SK-N-SH (cell line): ENCODE data around the gene GRPEL2. TPM values are rescaled to one million over a fixed set of nuclear protein-coding genes. Genes with fewer than 3 reads are reported as not detected.

Experiments
- CTCF ChIA-PET: fragments of 300-600, 350-600 bp; formaldehyde crosslinking; extraction: SDS; loops from one replicate; lab custom pipeline; 2021; lab: Yijun Ruan, JAX
- POLR2A ChIA-PET: fragments of 350-600 bp; sonication (Branson Sonifier 250); formaldehyde crosslinking; extraction: SDS; loops from one replicate; lab custom pipeline; 2020; ENCODE audit warnings: antibody characterized with exemption, inconsistent platforms; lab: Yijun Ruan, JAX
- DNase-seq: peaks from one replicate; pipeline ENCODE4 v3.0.0; 2012
- H2AFZ ChIP-seq: fragments of 200-600 bp; sonication (generic); 2 replicates; pipeline ENCODE4 v1.8.1; 2016; ENCODE audit warnings: antibody characterized with exemption, mild to moderate bottlenecking, low read depth
- H3F3A ChIP-seq: fragments of 200-600 bp; sonication (generic); replicated peaks from 2 replicates; pipeline ENCODE3; 2016; ENCODE audit warnings: antibody characterized with exemption, mild to moderate bottlenecking; ENCODE audit not compliant: insufficient read depth
- H3K27ac ChIP-seq, 2 experiments: fragments of 200-500 bp in 1 of 2; fragments of 200-600 bp in 1 of 2; sonication (Bioruptor generic) in 1 of 2; sonication (generic), shearing (Covaris generic) in 1 of 2; 2 replicates each; pipeline versions ENCODE4 v1.5.1 to v1.6.1; 2014 to 2016; ENCODE audit warnings: low read depth in 2 of 2, inconsistent platforms in 1 of 2, low read length in 1 of 2, mild to moderate bottlenecking in 1 of 2, mixed read lengths in 1 of 2
- H3K27me3 ChIP-seq: fragments of 200-600 bp; sonication (generic), shearing (Covaris generic); 2 replicates; pipeline ENCODE4 v1.6.1; 2016; ENCODE audit warnings: mixed run types; ENCODE audit not compliant: insufficient read depth
- H3K36me3 ChIP-seq, 2 experiments: fragments of 200-500 bp in 1 of 2; fragments of 200-600 bp in 1 of 2; sonication (Bioruptor generic) in 1 of 2; sonication (generic) in 1 of 2; replicated peaks in 1 of 2; 2 replicates each; pipeline versions ENCODE3 to v1.5.1; 2014 to 2016; ENCODE audit warnings: low read length in 1 of 2, mild to moderate bottlenecking in 1 of 2; ENCODE audit not compliant: insufficient read depth in 2 of 2, control insufficient read depth in 1 of 2
- H3K4me1 ChIP-seq, 2 experiments: fragments of 200-500 bp in 1 of 2; fragments of 200-600 bp in 1 of 2; sonication (Bioruptor generic) in 1 of 2; sonication (generic), shearing (Covaris generic) in 1 of 2; 2 replicates each; pipeline versions ENCODE4 v1.5.1 to v1.6.1; 2014 to 2016; ENCODE audit warnings: low read depth in 1 of 2, low read length in 1 of 2, mixed run types in 1 of 2; ENCODE audit not compliant: insufficient read depth in 2 of 2, control insufficient read depth in 1 of 2
- H3K4me2 ChIP-seq: fragments of 200-600 bp; sonication (generic), shearing (Covaris generic); 2 replicates; pipeline ENCODE4 v1.6.1; 2017; ENCODE audit warnings: mixed run types
- H3K4me3 ChIP-seq, 2 experiments: fragments of 200-500 bp in 1 of 2; fragments of 200-600 bp in 1 of 2; sonication (Bioruptor generic) in 1 of 2; sonication (generic), shearing (Covaris generic) in 1 of 2; 2 replicates each; pipeline versions ENCODE4 v1.5.1 to v1.8.1; 2014 to 2016; ENCODE audit warnings: low read depth in 2 of 2, inconsistent platforms in 1 of 2, low read length in 1 of 2, mild to moderate bottlenecking in 1 of 2, mixed read lengths in 1 of 2, moderate library complexity in 1 of 2
- H3K79me2 ChIP-seq: fragments of 200-600 bp; sonication (generic); 2 replicates; pipeline ENCODE4 v1.8.1; 2017; ENCODE audit warnings: mild to moderate bottlenecking; ENCODE audit not compliant: insufficient read depth
- H3K9ac ChIP-seq: fragments of 200-600 bp; sonication (generic); 2 replicates; pipeline ENCODE4 v1.6.1; 2017; ENCODE audit warnings: mixed run types
- H3K9me2 ChIP-seq: fragments of 200-600 bp; sonication (generic); 2 replicates; pipeline ENCODE4 v1.6.1; 2017; ENCODE audit warnings: mixed run types
- H3K9me3 ChIP-seq: fragments of 200-600 bp; sonication (generic); 2 replicates; pipeline ENCODE4 v1.6.1; 2017; ENCODE audit warnings: mixed run types, mild to moderate bottlenecking, moderate library complexity
- H4K20me1 ChIP-seq: fragments of 200-600 bp; sonication (generic); 2 replicates; pipeline ENCODE4 v1.6.1; 2017; ENCODE audit warnings: mild to moderate bottlenecking, mixed run types; ENCODE audit not compliant: insufficient read depth
- CTCF ChIP-seq: fragments of 200-600 bp; sonication (generic); IDR thresholded peaks from 2 replicates; pipeline ENCODE4 v1.6.1; 2017; ENCODE audit warnings: antibody characterized with exemption, mild to moderate bottlenecking, moderate library complexity
- ELF1 ChIP-seq: IDR thresholded peaks from 2 replicates; pipeline ENCODE4 v1.4.0; 2012
- FOXJ3 ChIP-seq: sonication (generic); formaldehyde crosslinking; IDR thresholded peaks from 2 replicates; pipeline ENCODE4 v1.5.1; 2020; ENCODE audit warnings: mild to moderate bottlenecking, missing genetic modification reagents
- IRF3 ChIP-seq: fragments of 150-350 bp; IDR thresholded peaks from 2 replicates; pipeline ENCODE4 v1.6.1; 2016; ENCODE audit warnings: mild to moderate bottlenecking, low read depth, low read length
- MAX ChIP-seq: IDR thresholded peaks from 2 replicates; pipeline ENCODE4 v1.4.0; 2012; ENCODE audit warnings: low read depth
- MEF2A ChIP-seq: IDR thresholded peaks from 2 replicates; pipeline ENCODE4 v1.4.0; 2012; ENCODE audit warnings: low read depth, borderline replicate concordance
- MXI1 ChIP-seq: IDR thresholded peaks from 2 replicates; pipeline ENCODE4 v1.6.1; 2012; ENCODE audit warnings: mild to moderate bottlenecking, low read depth, low read length, improper control_type of control experiment
- NRF1 ChIP-seq: IDR thresholded peaks from 2 replicates; pipeline ENCODE4 v1.6.1; 2012; ENCODE audit warnings: low read depth, mild to moderate bottlenecking, low read length
- RAD21 ChIP-seq: IDR thresholded peaks from 2 replicates; pipeline ENCODE4 v1.6.1; 2012; ENCODE audit warnings: mild to moderate bottlenecking, low read length
- RCOR1 ChIP-seq: fragments of 150-350 bp; IDR thresholded peaks from 2 replicates; pipeline ENCODE4 v1.6.1; 2017; ENCODE audit warnings: antibody characterized with exemption, low read length
- REST ChIP-seq: IDR thresholded peaks from 2 replicates; pipeline ENCODE4 v1.6.1; 2012; ENCODE audit warnings: mild to moderate bottlenecking, low read depth, low read length, moderate library complexity
- RXRA ChIP-seq: IDR thresholded peaks from 2 replicates; pipeline ENCODE4 v1.4.0; 2012; ENCODE audit warnings: low read depth, mild to moderate bottlenecking, borderline replicate concordance
- SIN3A ChIP-seq: IDR thresholded peaks from 2 replicates; pipeline ENCODE4 v1.6.1; 2012; ENCODE audit warnings: low read depth, mild to moderate bottlenecking, low read length, moderate library complexity, borderline replicate concordance
- TAF1 ChIP-seq: IDR thresholded peaks from 2 replicates; pipeline ENCODE4 v1.6.1; 2012; ENCODE audit warnings: low read depth, mild to moderate bottlenecking, low read length, moderate library complexity, borderline replicate concordance
- TEAD4 ChIP-seq: IDR thresholded peaks from 2 replicates; pipeline ENCODE4 v1.4.0; 2012; ENCODE audit warnings: mild to moderate bottlenecking, borderline replicate concordance; ENCODE audit not compliant: insufficient read depth
- USF2 ChIP-seq: fragments of 150-350 bp; IDR thresholded peaks from 2 replicates; pipeline ENCODE4 v1.6.1; 2017; ENCODE audit warnings: antibody characterized with exemption, low read length, low read depth, borderline replicate concordance
- YY1 ChIP-seq: IDR thresholded peaks from 2 replicates; pipeline ENCODE4 v1.4.0; 2012; ENCODE audit warnings: low read depth, mild to moderate bottlenecking
- WGBS: methylation state at CpG from one replicate; pipeline ENCODE4 v1.1.6; 2017; ENCODE audit warnings: low lambda C conversion rate; 5-methylcytosine and 5-hydroxymethylcytosine counted together
- polyA plus RNA-seq, 3 experiments: library from polyadenylated mRNA; depleted of rRNA; stranded (reverse); fragments of >200 nt; gene quantifications; 2 replicates each; pipeline ENCODE4 v1.2.3, GENCODE V29; 2012

The GRPEL2 gene
- polyA plus RNA-seq, 1 of the 3 experiments (the other 2 are of a cell fraction): 4.6 TPM

GRCh38 chr5:149366169-149366729 is 20.9 kb downstream of the GRPEL2 start:
- Histone ChIP-seq H2AFZ (no peak overlapping the region), H3K27ac (no peak overlapping the region), H4K20me1 (no peaks in the 10 kb centered on the region), H3F3A (no peaks in the 10 kb centered on the region), H3K9ac (no peak overlapping the region), H3K4me2 (no peak overlapping the region), H3K36me3 (no peaks in the 10 kb centered on the region), H3K9me3 (no peaks in the 10 kb centered on the region), H3K4me1 (peaks cover 0 to 14% of the 10 kb centered on the region in 2 experiments; a peak in 1 of 4 replicates), H3K27me3 (no peaks in the 10 kb centered on the region), H3K79me2 (no peaks in the 10 kb centered on the region), H3K4me3 (no peak overlapping the region), H3K9me2 (no peaks in the 10 kb centered on the region)
- no peak for DNase-seq
- no peak for TF ChIP-seq IRF3
- TF ChIP-seq USF2: no peak
- no peak for TF ChIP-seq MXI1
- no peak for TF ChIP-seq YY1
- no peak for TF ChIP-seq RAD21
- no peak for TF ChIP-seq SIN3A
- WGBS: 100% methylated on average over 1 of the region's 1 CpG
- ChIA-PET POLR2A (interaction anchor here (0.7 to 1.8 kb wide), 2 partner anchors 8 to 54 kb away, joined by 3 to 8 read pairs; partner anchors contain the start of gene PCYOX1L), CTCF (interaction anchor here (1.4 to 41.4 kb wide), 10 partner anchors 9 to 199 kb away, joined by 4 to 1751 read pairs (median 32); partner anchors contain the start of genes CSNK1A1, IL17B and PCYOX1L)

GRCh38 chr5:149367249-149367971 is 22.1 kb downstream of the GRPEL2 start:
- no peak overlapping the region for H3K9ac ChIP-seq
- peaks cover 0 to 14% of the 10 kb centered on the region in 2 experiments; a peak in 1 of 4 replicates for H3K4me1 ChIP-seq
- H3K9me2 ChIP-seq: no peaks in the 10 kb centered on the region
- H3K27ac ChIP-seq: no peak overlapping the region; a peak in 1 of 4 replicates
- no peak overlapping the region for H3K4me2 ChIP-seq
- H2AFZ ChIP-seq: no peak overlapping the region
- no peaks in the 10 kb centered on the region for H3K36me3 ChIP-seq
- H3K9me3 ChIP-seq: no peaks in the 10 kb centered on the region
- ChIA-PET CTCF (interaction anchor here (0.6 to 41.4 kb wide), 38 partner anchors 9 to 266 kb away, joined by 3 to 1751 read pairs (median 6); partner anchors contain the start of genes CSNK1A1, IL17B and PCYOX1L), POLR2A (interaction anchor here (0.6 to 1.8 kb wide), 4 partner anchors 9 to 67 kb away, joined by 3 to 9 read pairs (median 6); partner anchors contain the start of gene PCYOX1L)
- no peaks in the 10 kb centered on the region for H3K27me3 ChIP-seq
- H3K79me2 ChIP-seq: no peaks in the 10 kb centered on the region
- no peaks in the 10 kb centered on the region for H3F3A ChIP-seq
- H3K4me3 ChIP-seq: no peak overlapping the region; a peak in 1 of 4 replicates
- no peaks in the 10 kb centered on the region for H4K20me1 ChIP-seq
- 17% methylated on average over 8 of the region's 14 CpGs for WGBS
- DNase-seq: peak; percentile 87
- TF ChIP-seq RCOR1: no peak
- no peak for TF ChIP-seq RXRA
- no peak for TF ChIP-seq FOXJ3 (CRISPR knock-in tag)
- TF ChIP-seq NRF1: no peak
- no peak for TF ChIP-seq REST
- no peak for TF ChIP-seq MXI1
- TF ChIP-seq TAF1: no peak
- peak; percentile 88 for TF ChIP-seq CTCF
- no peak for TF ChIP-seq MEF2A
- TF ChIP-seq YY1: no peak
- no peak for TF ChIP-seq MAX
- TF ChIP-seq SIN3A: no peak
- no peak for TF ChIP-seq TEAD4
- TF ChIP-seq ELF1: no peak
